ENCODE data around the gene POLG.

- no peak for TF ChIP-seq CTCF (conservative IDR thresholded peaks at IDR 0.05 in 1 of 2, IDR thresholded peaks at IDR 0.05 in 1 of 2; ENCODE audit: extremely low read depth in 1 of 2, insufficient read depth in 1 of 2, low read depth in 1 of 2, low read length in 2 of 2)
- TF ChIP-seq EZH2 (IDR thresholded peaks at IDR 0.05; ENCODE audit: borderline replicate concordance, low read length) = no peak
These were observed 9.4 kb downstream of the POLG start for GRCh38 chr15:89325039-89325803.

Data from mammary epithelial cell (primary cell).